ENCODE measurements around the gene DOCK2.

- TF ChIP-seq CTCF (IDR thresholded peaks at IDR 0.05) (no peak), EZH2 (IDR thresholded peaks at IDR 0.05; ENCODE audit: borderline replicate concordance, insufficient read depth, low read depth, low read length, poor library complexity, severe bottlenecking) (no peak)
These were observed 64.9 kb downstream of the DOCK2 start for GRCh38 chr5:169701910-169702451.
